Osteocyte (in vitro differentiated cells): ENCODE results near the gene RAP1GAP. TPM values are rescaled to one million over a fixed set of nuclear protein-coding genes. Genes with fewer than 3 reads are reported as not detected.
A peak's percentile ranks its signal among the peaks of the same experiment; 100 is the strongest.

Experiments used
- DNase-seq: peaks from one replicate; pipeline ENCODE4 v3.0.0; 2021; ENCODE audit warnings: mixed read lengths; ENCODE audit not compliant: unreplicated experiment; ENCODE audit errors: extremely low spot score
- H3K27ac Mint-ChIP-seq: one replicate; pipeline ENCODE4 v1.8.0; 2021; ENCODE audit warnings: mild to moderate bottlenecking, mixed read lengths; ENCODE audit not compliant: unreplicated experiment
- H3K27me3 Mint-ChIP-seq: one replicate; pipeline ENCODE4 v1.8.0; 2021; ENCODE audit warnings: mixed read lengths; ENCODE audit not compliant: unreplicated experiment
- H3K36me3 Mint-ChIP-seq: one replicate; pipeline ENCODE4 v1.8.0; 2021; ENCODE audit warnings: mixed read lengths; ENCODE audit not compliant: unreplicated experiment
- H3K4me1 Mint-ChIP-seq: one replicate; pipeline ENCODE4 v1.8.0; 2021; ENCODE audit warnings: mixed read lengths; ENCODE audit not compliant: unreplicated experiment
- H3K4me3 Mint-ChIP-seq: one replicate; pipeline ENCODE4 v1.8.0; 2021; ENCODE audit warnings: mild to moderate bottlenecking, moderate library complexity, mixed read lengths; ENCODE audit not compliant: unreplicated experiment
- H3K9me3 Mint-ChIP-seq: one replicate; pipeline ENCODE4 v1.8.0; 2021; ENCODE audit warnings: mixed read lengths; ENCODE audit not compliant: unreplicated experiment
- total RNA-seq: library from RNA; stranded (reverse); gene quantifications from 2 replicates; pipeline ENCODE4 v1.2.1, GENCODE V29; 2021
- TF ChIP-seq, protein P1 (sequence below): fragments of 200-600 bp; sonication (generic); IDR thresholded peaks from 2 replicates; pipeline ENCODE4 v1.5.0; 2021; ENCODE audit warnings: antibody characterized with exemption, mild to moderate bottlenecking, moderate library complexity

Gene RAP1GAP
- total RNA-seq, 1 donor from 2014 or later: 3.5 TPM

- Mint-ChIP-seq H3K27me3 (peaks cover 4% of the 10 kb centered on the region), H3K36me3 (no peaks in the 10 kb centered on the region), H3K4me3 (peak overlapping the region; percentile 68), H3K27ac (no peak overlapping the region), H3K9me3 (no peaks in the 10 kb centered on the region), H3K4me1 (peaks cover 5% of the 10 kb centered on the region)
- TF ChIP-seq, protein P1, sequence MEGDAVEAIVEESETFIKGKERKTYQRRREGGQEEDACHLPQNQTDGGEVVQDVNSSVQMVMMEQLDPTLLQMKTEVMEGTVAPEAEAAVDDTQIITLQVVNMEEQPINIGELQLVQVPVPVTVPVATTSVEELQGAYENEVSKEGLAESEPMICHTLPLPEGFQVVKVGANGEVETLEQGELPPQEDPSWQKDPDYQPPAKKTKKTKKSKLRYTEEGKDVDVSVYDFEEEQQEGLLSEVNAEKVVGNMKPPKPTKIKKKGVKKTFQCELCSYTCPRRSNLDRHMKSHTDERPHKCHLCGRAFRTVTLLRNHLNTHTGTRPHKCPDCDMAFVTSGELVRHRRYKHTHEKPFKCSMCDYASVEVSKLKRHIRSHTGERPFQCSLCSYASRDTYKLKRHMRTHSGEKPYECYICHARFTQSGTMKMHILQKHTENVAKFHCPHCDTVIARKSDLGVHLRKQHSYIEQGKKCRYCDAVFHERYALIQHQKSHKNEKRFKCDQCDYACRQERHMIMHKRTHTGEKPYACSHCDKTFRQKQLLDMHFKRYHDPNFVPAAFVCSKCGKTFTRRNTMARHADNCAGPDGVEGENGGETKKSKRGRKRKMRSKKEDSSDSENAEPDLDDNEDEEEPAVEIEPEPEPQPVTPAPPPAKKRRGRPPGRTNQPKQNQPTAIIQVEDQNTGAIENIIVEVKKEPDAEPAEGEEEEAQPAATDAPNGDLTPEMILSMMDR: no peak
- DNase-seq: no peak
Measured at GRCh38 chr1:21622466-21623315, 46.5 kb downstream of the RAP1GAP start.

DNA sequence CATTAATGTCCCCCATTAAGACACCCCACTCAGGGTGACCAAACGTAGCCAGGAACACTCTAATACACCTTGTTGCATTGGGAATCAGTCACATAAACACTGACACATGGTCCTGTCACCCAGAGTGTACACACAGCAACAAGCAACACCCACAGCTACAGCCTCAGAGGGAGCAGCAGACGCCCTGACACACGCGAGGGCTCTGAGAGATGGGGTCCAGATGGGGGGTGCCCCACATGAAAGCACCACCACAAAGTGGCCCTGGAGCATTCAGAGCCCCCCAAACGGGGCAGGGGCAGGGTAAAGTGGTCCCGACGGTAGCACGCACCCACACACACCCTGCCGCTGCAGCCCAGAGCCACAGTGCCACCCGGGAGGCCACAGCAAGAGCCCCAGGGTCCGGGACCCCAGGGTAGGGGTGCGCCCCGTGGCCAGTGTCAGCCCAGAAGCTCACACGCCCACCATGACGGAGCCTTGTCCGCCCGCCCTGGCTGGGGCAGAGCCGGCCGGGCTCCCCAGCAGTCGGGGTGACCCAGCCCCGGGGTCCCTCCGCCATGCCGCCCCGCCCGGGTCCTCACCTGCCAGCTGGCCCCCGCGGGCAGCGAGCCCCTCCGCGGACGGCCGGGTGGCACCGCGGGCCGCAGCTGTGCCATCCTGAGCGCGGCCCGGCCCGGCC lies 47.3 kb downstream of the RAP1GAP start:
- no peak overlapping the region for H3K27ac Mint-ChIP-seq
- H3K4me3 Mint-ChIP-seq: peak overlapping the region; percentile 40
- peaks cover 5% of the 10 kb centered on the region for H3K4me1 Mint-ChIP-seq
- no peaks in the 10 kb centered on the region for H3K9me3 Mint-ChIP-seq
- no peaks in the 10 kb centered on the region for H3K36me3 Mint-ChIP-seq
- H3K27me3 Mint-ChIP-seq: peaks cover 4% of the 10 kb centered on the region
- no peak for DNase-seq
- TF ChIP-seq, protein P1: no peak

DNA sequence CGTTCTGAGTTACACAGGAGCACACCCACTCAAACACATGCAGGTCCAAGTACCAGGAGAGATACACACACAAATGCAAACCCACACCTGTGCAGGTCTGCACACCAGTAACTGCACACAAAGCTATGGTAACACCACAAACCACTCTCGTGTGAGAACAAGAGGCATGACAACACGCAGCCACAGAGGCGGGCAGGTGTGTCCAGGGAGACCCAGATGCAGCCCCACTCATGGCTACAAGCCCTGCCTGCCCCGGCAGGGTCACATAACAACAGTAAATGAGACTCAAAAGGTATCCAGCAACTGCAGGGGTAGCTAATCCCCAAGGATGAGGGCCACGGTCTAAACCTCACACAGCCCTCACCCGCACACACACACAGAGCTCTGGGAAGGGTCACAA lies 48.1 kb downstream of the RAP1GAP start:
- Mint-ChIP-seq H3K4me3 (no peak overlapping the region), H3K9me3 (no peaks in the 10 kb centered on the region), H3K36me3 (no peaks in the 10 kb centered on the region), H3K4me1 (peaks cover 5% of the 10 kb centered on the region), H3K27me3 (peaks cover 4% of the 10 kb centered on the region), H3K27ac (no peak overlapping the region)
- TF ChIP-seq, protein P1: no peak
- no peak for DNase-seq

DNA sequence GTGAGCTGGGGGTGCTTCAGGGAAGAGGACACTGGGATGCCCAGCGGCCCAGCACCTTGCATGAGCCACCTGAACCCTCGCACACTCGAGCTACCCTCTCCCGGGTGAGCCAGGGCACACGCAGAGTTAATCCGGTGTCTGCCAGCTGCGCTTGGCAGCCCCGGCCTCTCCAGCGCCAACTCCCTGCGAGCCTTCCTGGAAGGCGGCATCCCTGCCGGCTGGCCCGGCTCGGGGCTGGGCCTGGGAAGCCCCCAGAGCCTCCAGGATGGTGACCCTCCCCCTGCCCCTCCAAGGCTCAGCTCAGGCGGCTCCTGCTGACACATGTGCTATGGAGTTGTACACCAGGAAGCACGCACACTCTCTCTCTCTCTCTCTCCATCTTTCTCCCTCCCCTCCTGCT lies 48.7 kb downstream of the RAP1GAP start:
- no peak overlapping the region for H3K27ac Mint-ChIP-seq
- TF ChIP-seq, protein P1: no peak
- no peaks in the 10 kb centered on the region for H3K36me3 Mint-ChIP-seq
- no peak for DNase-seq
- H3K4me3 Mint-ChIP-seq: no peak overlapping the region
- peaks cover 5% of the 10 kb centered on the region for H3K4me1 Mint-ChIP-seq
- no peaks in the 10 kb centered on the region for H3K9me3 Mint-ChIP-seq
- H3K27me3 Mint-ChIP-seq: peaks cover 4% of the 10 kb centered on the region

DNA sequence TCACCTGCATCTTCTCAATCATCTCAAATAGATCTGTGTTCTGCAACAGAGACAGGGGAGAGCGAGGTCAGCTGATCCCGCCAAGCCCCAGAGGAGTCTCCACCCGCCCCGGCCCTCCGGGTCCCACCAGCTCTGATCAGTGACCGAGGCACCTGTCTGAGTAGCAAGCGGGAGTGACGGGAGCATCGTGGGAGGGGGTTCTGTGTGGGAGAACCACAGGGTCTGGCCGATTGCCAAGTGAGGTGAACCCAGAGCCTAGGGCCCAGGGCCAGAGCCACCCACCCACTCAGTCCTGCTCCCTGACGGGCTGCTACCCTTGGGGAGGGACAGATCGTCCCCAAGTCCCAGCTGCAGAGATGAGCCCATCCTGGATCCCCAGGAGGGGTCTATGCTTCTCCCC lies 49.1 kb downstream of the RAP1GAP start:
- no peak for DNase-seq
- Mint-ChIP-seq H3K9me3 (no peaks in the 10 kb centered on the region), H3K4me3 (no peak overlapping the region), H3K36me3 (no peaks in the 10 kb centered on the region), H3K27me3 (peaks cover 4% of the 10 kb centered on the region), H3K4me1 (peaks cover 5% of the 10 kb centered on the region), H3K27ac (no peak overlapping the region)
- TF ChIP-seq, protein P1: no peak
